B cell (primary cell): ENCODE data around the gene SEPHS2. TPM values are rescaled to one million over a fixed set of nuclear protein-coding genes. Genes with fewer than 3 reads are reported as not detected.
"Not testable (repeated sequence)": the region's sequence is repeated elsewhere in the genome, so short reads cannot be mapped to it uniquely, and the experiment has no call there.

Experiments
- ATAC-seq: fragments of 200-7000 bp; cut with Tn5 transposase; one replicate; pipeline ENCODE4 v1.10.0; 2021; ENCODE audit warnings: low read depth, mild to moderate bottlenecking, moderate number of reproducible peaks, moderate library complexity
- CTCF ChIA-PET: fragments of 350-600 bp; sonication (Branson Sonifier 250); formaldehyde crosslinking; loops from one replicate; lab custom pipeline; 2021; ENCODE audit warnings: antibody characterized with exemption, inconsistent platforms; lab: Charles Lee
- POLR2A ChIA-PET: fragments of 350-600 bp; sonication (Branson Sonifier 250); formaldehyde crosslinking; loops from one replicate; lab custom pipeline; 2021; ENCODE audit warnings: antibody characterized with exemption; lab: Charles Lee
- DNase-seq: peaks from one replicate; pipeline ENCODE4 v3.0.0; 2013
- H2AFZ ChIP-seq: 2 replicates; pipeline ENCODE4 v1.6.1; 2012; ENCODE audit warnings: mild to moderate bottlenecking, low read depth, low read length; ENCODE audit not compliant: insufficient read depth, poor library complexity, severe bottlenecking
- H3K27ac ChIP-seq, 2 donors: 1 replicate in 1 of 2; 2 replicates in 1 of 2; pipeline ENCODE4 v1.5.1; 2012 to 2013; ENCODE audit warnings: low read length in 2 of 2, mild to moderate bottlenecking in 2 of 2, moderate library complexity in 1 of 2
- H3K27me3 ChIP-seq, 4 experiments: fragments of 200-600 bp in 1 of 4; sonication (generic) in 1 of 4; replicated peaks in 1 of 4; 1 replicate in 2 of 4; 2 replicates in 2 of 4; pipeline versions ENCODE4 v1.6.1 to v1.7.0; 2013 to 2016; ENCODE audit warnings: low read length in 3 of 4, mild to moderate bottlenecking in 2 of 4, mixed read lengths in 1 of 4, moderate library complexity in 1 of 4; ENCODE audit not compliant: insufficient read depth in 4 of 4, control insufficient read depth in 3 of 4; ENCODE audit errors: control extremely low read depth in 1 of 4
- H3K36me3 ChIP-seq, 2 experiments: replicated peaks in 1 of 2; 1 replicate in 1 of 2; 2 replicates in 1 of 2; pipeline versions ENCODE4 v1.6.1 to v1.7.1; 2013; ENCODE audit warnings: low read length in 1 of 2; ENCODE audit not compliant: insufficient read depth in 2 of 2, control insufficient read depth in 1 of 2; ENCODE audit errors: control extremely low read depth in 1 of 2, extremely low read depth in 1 of 2
- H3K4me1 ChIP-seq, 2 donors: fragments of 200-600 bp in 1 of 2; sonication (generic) in 1 of 2; 1 replicate in 1 of 2; 2 replicates in 1 of 2; pipeline versions ENCODE4 v1.5.1 to v1.6.1; 2013 to 2017; ENCODE audit warnings: low read length in 2 of 2; ENCODE audit not compliant: control insufficient read depth in 2 of 2, insufficient read depth in 2 of 2
- H3K4me2 ChIP-seq: replicated peaks from 2 replicates; pipeline ENCODE3; 2012; ENCODE audit warnings: mild to moderate bottlenecking, low read depth, low read length; ENCODE audit not compliant: poor library complexity, severe bottlenecking
- H3K4me3 ChIP-seq, 5 experiments: fragments of 200-600 bp in 1 of 5; sonication (generic) in 1 of 5; 1 replicate in 3 of 5; 2 replicates in 2 of 5; pipeline versions ENCODE4 v1.5.1 to v1.7.0; 2011 to 2016; ENCODE audit warnings: low read length in 4 of 5, mild to moderate bottlenecking in 4 of 5, low read depth in 2 of 5, control low read depth in 1 of 5, moderate library complexity in 1 of 5; ENCODE audit not compliant: insufficient read depth in 1 of 5; ENCODE audit errors: control extremely low read depth in 1 of 5, extremely low read depth in 1 of 5
- H3K79me2 ChIP-seq: fragments of 200-600 bp; sonication (generic); one replicate; pipeline ENCODE4 v1.6.0; 2016; ENCODE audit warnings: low read length; ENCODE audit not compliant: control insufficient read depth, insufficient read depth
- H3K9ac ChIP-seq: fragments of 200-600 bp; sonication (generic); 2 replicates; pipeline ENCODE4 v1.6.1; 2017; ENCODE audit warnings: mild to moderate bottlenecking, low read length, moderate library complexity
- H3K9me3 ChIP-seq, 3 donors: one replicate each; pipeline versions ENCODE4 v1.6.1 to v1.7.1; 2013; ENCODE audit warnings: low read length in 2 of 3; ENCODE audit not compliant: control insufficient read depth in 2 of 3, insufficient read depth in 1 of 3; ENCODE audit errors: control extremely low read depth in 1 of 3
- H4K20me1 ChIP-seq: 2 replicates; pipeline ENCODE4 v1.6.0; 2012; ENCODE audit warnings: mild to moderate bottlenecking, low read length; ENCODE audit not compliant: insufficient read depth, control insufficient read depth, poor library complexity, severe bottlenecking
- H3K27ac Mint-ChIP-seq: one replicate; pipeline ENCODE4 v1.8.0; 2021; ENCODE audit warnings: mixed read lengths
- H3K27me3 Mint-ChIP-seq: one replicate; pipeline ENCODE4 v1.8.0; 2021; ENCODE audit warnings: mixed read lengths
- H3K4me1 Mint-ChIP-seq: one replicate; pipeline ENCODE4 v1.8.0; 2021; ENCODE audit warnings: mixed read lengths
- H3K4me3 Mint-ChIP-seq: one replicate; pipeline ENCODE4 v1.8.0; 2021; ENCODE audit warnings: mixed read lengths
- H3K9me3 Mint-ChIP-seq: one replicate; pipeline ENCODE4 v1.8.0; 2022; ENCODE audit warnings: mixed read lengths; ENCODE audit not compliant: insufficient read depth
- EZH2 ChIP-seq: IDR thresholded peaks from 2 replicates; pipeline ENCODE4 v1.6.1; 2012; ENCODE audit warnings: borderline replicate concordance, low read depth, mild to moderate bottlenecking, moderate library complexity, low read length; ENCODE audit not compliant: insufficient read depth, poor library complexity, severe bottlenecking
- WGBS: methylation state at CpG from one replicate; pipeline ENCODE4 v1.1.5; 2013; ENCODE audit warnings: missing lambda C conversion rate; ENCODE audit not compliant: insufficient coverage; 5-methylcytosine and 5-hydroxymethylcytosine counted together
- intact Hi-C: fragments of 100-400 bp; cut with micrococcal nuclease; formaldehyde crosslinking; loops from one replicate; pipeline ENCODE4 v1.10.0; 2022
- polyA plus RNA-seq: library from polyadenylated mRNA; depleted of rRNA; stranded (reverse); fragments of >200 nt; gene quantifications from 2 replicates; pipeline ENCODE4 v1.2.3, GENCODE V29; 2012
- total RNA-seq, 2 donors: library from RNA; stranded (reverse); fragments of 120-200 nt in 1 of 2; gene quantifications; 1 replicate in 1 of 2; 2 replicates in 1 of 2; pipeline versions ENCODE4 v1.2.3 to v1.2.4, GENCODE V29; 2013 to 2022
- TF ChIP-seq, protein P1 (sequence below): fragments of 200-600 bp; IDR thresholded peaks from one replicate; pipeline ENCODE4 v1.8.0; 2022; ENCODE audit warnings: antibody characterized with exemption, mild to moderate bottlenecking

Gene SEPHS2
- total and polyA plus RNA-seq, 2 donors (not counting 1 experiment from before 2014, with no cell fraction given) = 13.8 to 63.2 TPM

GRCh38 chr16:30470170-30470512 is 24.5 kb upstream of the SEPHS2 start:
- H3K27ac ChIP-seq = peak overlapping the region; percentile 70 to 82
- H3K4me1 ChIP-seq = peaks cover 42 to 48% of the 10 kb centered on the region in 2 donors
- peaks cover 0 to 7% of the 10 kb centered on the region in 2 experiments for H3K36me3 ChIP-seq
- H3K27ac Mint-ChIP-seq = peak overlapping the region; percentile 88
- peak overlapping the region; percentile 44 for H3K4me3 Mint-ChIP-seq
- H3K27me3 Mint-ChIP-seq = no peaks in the 10 kb centered on the region
- peak overlapping the region; percentile 94 for H3K4me2 ChIP-seq
- DNase-seq (no peak), ATAC-seq (no peak)
- no peak overlapping the region for H3K9ac ChIP-seq
- H3K4me1 Mint-ChIP-seq = peaks cover 39% of the 10 kb centered on the region
- H3K9me3 ChIP-seq = no peaks in the 10 kb centered on the region
- 100% methylated on average over 1 of the region's 3 CpGs for WGBS
- no peaks in the 10 kb centered on the region for H3K27me3 ChIP-seq
- intact Hi-C loops = loop anchor here (5.0 kb wide), 2 partner anchors 38 to 93 kb away; partner anchors contain the start of gene DCTPP1
- H2AFZ ChIP-seq = peak overlapping the region; percentile 38
- no peak overlapping the region for H3K4me3 ChIP-seq
- H3K9me3 Mint-ChIP-seq = no peaks in the 10 kb centered on the region
- POLR2A ChIA-PET = interaction anchor here (0.6 to 5.7 kb wide), 3 partner anchors 9 to 23 kb away, joined by 3 to 74 read pairs (median 5); no protein-coding TSS in a partner anchor
- H4K20me1 ChIP-seq = no peaks in the 10 kb centered on the region
- peaks cover 22% of the 10 kb centered on the region for H3K79me2 ChIP-seq
- CTCF ChIA-PET = interaction anchor here (0.7 to 6.5 kb wide), 5 partner anchors 8 to 126 kb away, joined by 3 to 77 read pairs (median 4); partner anchors contain the start of genes DCTPP1 and SEPHS2
- TF ChIP-seq, protein P1, sequence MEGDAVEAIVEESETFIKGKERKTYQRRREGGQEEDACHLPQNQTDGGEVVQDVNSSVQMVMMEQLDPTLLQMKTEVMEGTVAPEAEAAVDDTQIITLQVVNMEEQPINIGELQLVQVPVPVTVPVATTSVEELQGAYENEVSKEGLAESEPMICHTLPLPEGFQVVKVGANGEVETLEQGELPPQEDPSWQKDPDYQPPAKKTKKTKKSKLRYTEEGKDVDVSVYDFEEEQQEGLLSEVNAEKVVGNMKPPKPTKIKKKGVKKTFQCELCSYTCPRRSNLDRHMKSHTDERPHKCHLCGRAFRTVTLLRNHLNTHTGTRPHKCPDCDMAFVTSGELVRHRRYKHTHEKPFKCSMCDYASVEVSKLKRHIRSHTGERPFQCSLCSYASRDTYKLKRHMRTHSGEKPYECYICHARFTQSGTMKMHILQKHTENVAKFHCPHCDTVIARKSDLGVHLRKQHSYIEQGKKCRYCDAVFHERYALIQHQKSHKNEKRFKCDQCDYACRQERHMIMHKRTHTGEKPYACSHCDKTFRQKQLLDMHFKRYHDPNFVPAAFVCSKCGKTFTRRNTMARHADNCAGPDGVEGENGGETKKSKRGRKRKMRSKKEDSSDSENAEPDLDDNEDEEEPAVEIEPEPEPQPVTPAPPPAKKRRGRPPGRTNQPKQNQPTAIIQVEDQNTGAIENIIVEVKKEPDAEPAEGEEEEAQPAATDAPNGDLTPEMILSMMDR = no peak
- no peak for TF ChIP-seq EZH2

DNA sequence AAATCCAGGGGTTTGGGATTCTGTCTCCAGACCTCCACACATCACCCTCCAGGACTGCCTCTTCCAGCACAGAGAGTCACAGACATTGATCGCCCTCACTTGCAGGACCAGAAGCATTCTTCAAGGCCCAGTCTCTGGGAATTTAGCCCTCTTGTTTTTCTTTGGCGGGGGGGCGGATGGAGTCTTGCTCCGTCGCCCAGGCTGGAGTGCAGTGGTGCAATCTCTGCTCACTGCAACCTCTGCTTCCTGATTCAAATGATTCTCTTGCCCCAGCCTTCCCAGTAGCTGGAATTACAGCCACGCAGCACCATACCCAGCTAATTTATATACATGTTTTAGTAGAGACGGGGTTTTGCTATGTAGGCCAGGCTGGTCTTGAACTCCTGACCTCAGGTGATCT is 18.4 kb upstream of the SEPHS2 start:
- no peak for TF ChIP-seq EZH2
- TF ChIP-seq, protein P1 = no peak
- Histone ChIP-seq H3K4me2 (no peak overlapping the region), H4K20me1 (no peaks in the 10 kb centered on the region), H3K27me3 (no peaks in the 10 kb centered on the region), H3K4me3 (no peak overlapping the region), H2AFZ (no peak overlapping the region), H3K9ac (no peak overlapping the region), H3K27ac (no peak overlapping the region), H3K9me3 (no peaks in the 10 kb centered on the region), H3K36me3 (no peaks in the 10 kb centered on the region), H3K79me2 (no peaks in the 10 kb centered on the region), H3K4me1 (peaks cover 5 to 24% of the 10 kb centered on the region in 2 donors)
- H3K9me3 Mint-ChIP-seq = no peaks in the 10 kb centered on the region
- H3K27ac Mint-ChIP-seq = no peak overlapping the region
- intact Hi-C loops = no loop called here
- ChIA-PET POLR2A (interaction anchor here (0.5 to 0.7 kb wide), 4 partner anchors 11 to 662 kb away, joined by 3 to 11 read pairs (median 6); no protein-coding TSS in a partner anchor), CTCF (interaction anchor here (0.6 to 1.4 kb wide), 3 partner anchors 13 to 63 kb away, joined by 3 to 4 read pairs (median 3); no protein-coding TSS in a partner anchor)
- H3K27me3 Mint-ChIP-seq = no peaks in the 10 kb centered on the region
- no peak overlapping the region for H3K4me3 Mint-ChIP-seq
- H3K4me1 Mint-ChIP-seq = peaks cover 12% of the 10 kb centered on the region
- DNase-seq (no peak), ATAC-seq (no peak)
- WGBS = 100% methylated on average over 6 of the region's 7 CpGs

DNA sequence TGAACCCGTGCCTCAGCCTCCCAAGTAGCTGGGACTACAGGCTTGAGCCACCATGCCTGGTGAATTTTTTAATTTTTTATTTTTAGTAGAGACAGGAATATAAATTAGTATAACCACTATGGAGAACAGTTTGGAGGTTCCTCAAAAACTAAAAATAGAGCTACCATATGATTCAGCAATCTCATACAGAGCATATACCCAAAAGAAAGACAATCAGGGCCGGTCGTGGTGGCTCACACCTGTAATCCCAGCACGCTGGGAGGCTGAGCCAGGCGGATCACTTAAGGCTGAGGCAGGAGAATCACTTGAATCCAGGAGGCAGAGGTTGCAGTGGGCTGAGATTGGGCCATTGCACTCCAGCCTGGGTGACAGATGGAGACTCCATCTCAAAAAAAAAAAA is 15.8 kb upstream of the SEPHS2 start:
- peaks cover 34% of the 10 kb centered on the region for H3K4me1 Mint-ChIP-seq
- H3K9me3 Mint-ChIP-seq, DNase-seq, H2AFZ ChIP-seq, H3K9ac ChIP-seq, ATAC-seq, intact Hi-C loops, H3K27me3 Mint-ChIP-seq, H3K79me2 ChIP-seq, H3K36me3 ChIP-seq, H3K4me2 ChIP-seq, H3K4me3 Mint-ChIP-seq, H3K4me3 ChIP-seq, H3K27ac ChIP-seq, H3K9me3 ChIP-seq, H3K27me3 ChIP-seq, H4K20me1 ChIP-seq: not testable (repeated sequence)
- H3K27ac Mint-ChIP-seq = peak overlapping the region; percentile 15
- WGBS = 44% methylated on average over 4 of the region's 5 CpGs
- ChIA-PET POLR2A (interaction anchor here (0.7 to 1.2 kb wide), 3 partner anchors 9 to 30 kb away, joined by 3 to 9 read pairs (median 4); partner anchors contain the start of gene ITGAL), CTCF (interaction anchor here (0.6 to 6.1 kb wide), 5 partner anchors 9 to 175 kb away, joined by 4 to 57 read pairs (median 4); partner anchors contain the start of genes DCTPP1 and ITGAL)
- peaks cover 13 to 37% of the 10 kb centered on the region in 2 donors for H3K4me1 ChIP-seq
